MG63 (cell line): ENCODE data around the gene GALNT14. TPM values are rescaled to one million over a fixed set of nuclear protein-coding genes. Genes with fewer than 3 reads are reported as not detected.
A peak's percentile ranks its signal among the peaks of the same experiment; 100 is the strongest.
"Not testable (repeated sequence)": the region's sequence is repeated elsewhere in the genome, so short reads cannot be mapped to it uniquely, and the experiment has no call there.

Experiments used
- DNase-seq: peaks from one replicate; pipeline ENCODE4 v3.0.0-alpha.2; 2020
- H3K27me3 ChIP-seq: fragments of 250-450 bp; sonication (Bioruptor Pico); 2 replicates; pipeline ENCODE4 v1.5.1; 2020; ENCODE audit warnings: mild to moderate bottlenecking, moderate library complexity
- H3K36me3 ChIP-seq: fragments of 250-450 bp; sonication (Bioruptor Pico); 2 replicates; pipeline ENCODE4 v1.5.1; 2020; ENCODE audit warnings: mild to moderate bottlenecking, moderate library complexity
- H3K4me3 ChIP-seq: fragments of 250-450 bp; sonication (Bioruptor Pico); 2 replicates; pipeline ENCODE4 v1.5.1; 2020; ENCODE audit warnings: mild to moderate bottlenecking, moderate library complexity
- H3K9me3 ChIP-seq: fragments of 250-450 bp; sonication (Bioruptor Pico); 2 replicates; pipeline ENCODE4 v1.5.1; 2020; ENCODE audit warnings: mild to moderate bottlenecking, moderate library complexity
- total RNA-seq: library from RNA; depleted of rRNA; stranded (reverse); fragments of >200 nt; shearing (Covaris generic); gene quantifications from 2 replicates; pipeline ENCODE4 v1.2.3, GENCODE V29; 2014; ENCODE audit warnings: low replicate concordance

Gene GALNT14
- total RNA-seq, 1 experiment from 2014 or later: 3.9 TPM

DNA sequence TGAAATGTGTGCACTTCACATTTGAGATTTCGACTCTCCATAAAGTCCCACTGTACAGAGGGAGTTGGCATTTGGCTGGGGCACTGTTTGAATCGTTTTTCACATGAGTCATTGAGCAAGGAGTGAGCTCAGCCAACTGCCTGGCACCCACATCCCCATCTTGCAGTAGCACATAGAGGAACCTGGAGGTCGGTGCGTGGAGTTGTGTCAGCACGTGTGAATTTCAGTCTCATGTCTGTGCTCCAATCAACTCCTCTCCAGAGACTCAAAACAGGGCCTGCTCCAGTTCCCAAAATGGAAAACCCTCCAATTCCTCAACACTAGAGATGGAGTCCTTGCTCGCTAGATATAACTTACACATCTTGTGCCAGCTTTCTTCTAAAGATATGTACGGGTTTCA lies 204.2 kb downstream of the GALNT14 start:
- peak; percentile 40 for DNase-seq

DNA sequence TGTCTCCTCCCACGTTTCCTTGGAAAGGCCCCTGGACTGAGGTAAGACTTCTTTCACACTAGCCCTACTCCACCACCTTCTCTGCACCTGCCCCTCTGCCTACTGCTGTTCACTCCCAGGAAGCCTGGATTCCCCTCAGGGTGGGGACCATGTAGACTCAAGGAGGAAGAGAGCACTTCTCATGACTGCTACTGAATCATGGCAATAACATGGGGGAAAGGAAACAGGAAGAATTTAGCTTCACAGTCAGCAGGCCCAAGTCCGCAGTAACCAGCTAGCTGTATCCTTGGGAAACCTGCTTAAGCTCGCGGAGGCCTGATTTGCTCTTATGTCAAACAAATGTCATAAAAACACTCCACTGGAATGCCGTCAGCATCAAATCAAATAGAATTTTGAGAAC lies 204.7 kb downstream of the GALNT14 start:
- Histone ChIP-seq H3K9me3 (no peaks in the 10 kb centered on the region), H3K36me3 (no peaks in the 10 kb centered on the region), H3K4me3 (no peak overlapping the region), H3K27me3 (no peaks in the 10 kb centered on the region)
- no peak for DNase-seq

More for the DNA sequence above, 204.2 kb downstream of the GALNT14 start:
- no peak overlapping the region for H3K4me3 ChIP-seq
- H3K36me3 ChIP-seq: no peaks in the 10 kb centered on the region
- H3K9me3 ChIP-seq: no peaks in the 10 kb centered on the region
- H3K27me3 ChIP-seq: no peaks in the 10 kb centered on the region

DNA sequence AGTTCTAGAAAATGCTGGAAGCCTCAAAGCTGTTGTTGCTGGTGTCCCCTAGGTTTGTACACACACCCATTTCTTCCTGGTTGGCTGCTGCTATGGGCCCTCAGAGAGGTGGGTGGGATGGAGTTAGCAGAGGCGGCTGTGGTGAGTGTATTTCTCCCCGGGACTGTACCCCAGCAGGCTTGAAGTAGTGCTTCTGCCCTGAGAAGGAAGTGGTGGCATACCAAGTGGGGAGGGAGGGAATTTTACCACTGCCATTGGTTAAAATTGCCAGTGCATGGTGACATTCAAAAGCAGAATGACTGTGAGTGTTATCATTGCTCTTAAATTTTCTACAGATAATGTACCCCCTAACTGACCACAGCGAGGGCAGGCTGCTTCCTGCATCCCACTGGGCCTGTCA lies 205.4 kb downstream of the GALNT14 start:
- H3K27me3 ChIP-seq: no peaks in the 10 kb centered on the region
- H3K9me3 ChIP-seq: no peaks in the 10 kb centered on the region
- no peak for DNase-seq
- no peaks in the 10 kb centered on the region for H3K36me3 ChIP-seq
- no peak overlapping the region for H3K4me3 ChIP-seq

DNA sequence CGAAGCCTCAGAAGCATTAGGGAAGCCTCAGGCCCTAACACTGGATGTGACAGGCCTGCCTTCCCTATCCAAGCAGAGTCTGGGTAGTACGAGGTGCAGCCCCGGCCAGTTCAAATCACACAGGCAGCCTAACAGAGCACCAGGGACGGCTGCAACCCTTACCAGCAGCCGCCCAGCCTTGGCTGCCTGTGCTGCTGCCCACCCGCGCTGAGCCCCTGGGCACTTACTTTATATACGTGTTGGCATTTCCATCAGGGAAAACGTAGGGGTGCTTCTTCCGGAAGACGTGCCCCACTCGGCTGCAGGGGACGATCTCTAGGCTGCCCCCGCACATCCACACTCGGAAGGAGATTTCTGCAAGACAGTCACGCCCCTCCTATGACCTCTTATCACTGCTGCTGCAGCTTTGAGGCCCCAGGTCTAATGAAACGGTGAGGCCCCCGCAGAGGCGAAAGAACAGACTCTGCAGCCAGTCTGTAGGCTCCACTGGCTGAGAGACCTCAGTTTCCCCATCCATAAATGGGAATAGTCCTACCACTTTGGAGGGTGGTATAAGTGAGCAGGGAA lies 206.3 kb downstream of the GALNT14 start:
- H3K9me3 ChIP-seq: no peaks in the 10 kb centered on the region
- no peaks in the 10 kb centered on the region for H3K36me3 ChIP-seq
- no peaks in the 10 kb centered on the region for H3K27me3 ChIP-seq
- H3K4me3 ChIP-seq: no peak overlapping the region
- no peak for DNase-seq

DNA sequence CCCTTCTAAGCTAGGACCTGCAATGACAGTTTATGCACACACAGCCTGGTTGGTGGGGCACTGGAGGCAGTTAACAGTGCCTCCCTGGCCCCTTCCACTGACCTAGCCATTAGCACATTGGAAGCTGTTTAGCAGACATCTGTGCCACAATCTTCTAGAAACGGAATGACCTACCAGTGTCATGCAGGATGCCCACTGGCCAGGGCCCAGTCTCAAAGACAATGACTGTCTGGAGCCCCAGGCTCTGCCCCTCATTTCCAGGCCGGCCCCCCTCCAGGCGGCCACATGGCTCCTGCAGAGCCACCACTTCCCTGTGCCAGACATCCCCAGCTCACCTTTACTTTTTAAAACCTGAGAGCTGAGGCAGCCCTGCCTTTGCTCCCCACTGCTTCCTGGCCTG lies 207.5 kb downstream of the GALNT14 start:
- no peak for DNase-seq
- no peaks in the 10 kb centered on the region for H3K9me3 ChIP-seq
- no peak overlapping the region for H3K4me3 ChIP-seq
- H3K36me3 ChIP-seq: no peaks in the 10 kb centered on the region
- H3K27me3 ChIP-seq: no peaks in the 10 kb centered on the region

DNA sequence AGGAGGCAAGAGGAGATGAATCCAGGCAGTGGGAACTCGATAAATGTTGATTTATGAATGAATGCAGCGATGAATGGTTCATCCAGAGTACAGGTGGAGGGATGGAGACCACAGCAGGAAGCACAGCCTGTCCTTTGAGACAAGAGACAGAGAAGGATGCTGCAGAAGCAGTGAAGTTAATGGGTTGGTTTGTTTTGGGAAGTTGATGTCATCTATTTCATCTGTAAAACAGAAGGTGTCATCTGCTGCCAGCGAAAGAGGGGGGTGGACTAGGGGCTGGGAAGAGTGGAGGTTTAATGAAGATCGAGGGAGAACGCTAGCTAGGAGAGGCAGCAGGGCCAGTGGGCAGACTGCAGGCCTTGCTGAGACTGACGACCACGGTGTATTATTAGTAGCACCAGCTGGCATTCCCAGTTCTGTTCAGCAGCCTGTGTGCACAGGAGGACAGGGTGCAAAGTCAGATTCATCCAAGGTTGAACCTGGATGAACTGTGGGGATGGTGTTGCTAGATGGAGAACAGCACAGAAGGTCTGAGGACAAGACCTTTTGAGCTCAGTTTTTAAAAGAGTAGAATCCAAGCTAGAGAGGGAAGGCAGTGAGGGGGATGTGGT lies 210.7 kb downstream of the GALNT14 start:
- H3K9me3 ChIP-seq: no peaks in the 10 kb centered on the region
- no peaks in the 10 kb centered on the region for H3K27me3 ChIP-seq
- H3K36me3 ChIP-seq: no peaks in the 10 kb centered on the region
- no peak for DNase-seq
- no peak overlapping the region for H3K4me3 ChIP-seq

DNA sequence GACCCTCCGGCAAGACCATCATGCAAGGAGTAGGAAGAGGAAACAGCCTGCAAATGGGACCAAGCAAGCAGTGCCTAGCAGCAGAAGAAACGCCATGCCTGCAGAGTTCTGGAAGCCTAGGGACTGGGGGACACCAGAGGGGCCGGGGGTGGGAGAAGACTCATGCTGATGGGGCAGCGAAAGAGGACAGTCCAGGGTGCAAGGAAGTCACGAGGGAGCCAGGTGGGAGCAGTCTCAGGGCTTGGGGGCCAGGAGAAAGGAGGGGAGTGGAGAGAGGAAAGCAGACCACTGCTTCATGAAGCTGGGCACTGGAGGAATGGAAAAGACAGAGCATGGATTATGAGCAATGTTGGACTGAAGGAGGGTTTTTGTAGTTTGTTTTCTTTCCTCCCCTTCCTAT lies 211.6 kb downstream of the GALNT14 start:
- no peaks in the 10 kb centered on the region for H3K9me3 ChIP-seq
- H3K4me3 ChIP-seq: no peak overlapping the region
- H3K27me3 ChIP-seq: no peaks in the 10 kb centered on the region
- H3K36me3 ChIP-seq: no peaks in the 10 kb centered on the region
- no peak for DNase-seq

DNA sequence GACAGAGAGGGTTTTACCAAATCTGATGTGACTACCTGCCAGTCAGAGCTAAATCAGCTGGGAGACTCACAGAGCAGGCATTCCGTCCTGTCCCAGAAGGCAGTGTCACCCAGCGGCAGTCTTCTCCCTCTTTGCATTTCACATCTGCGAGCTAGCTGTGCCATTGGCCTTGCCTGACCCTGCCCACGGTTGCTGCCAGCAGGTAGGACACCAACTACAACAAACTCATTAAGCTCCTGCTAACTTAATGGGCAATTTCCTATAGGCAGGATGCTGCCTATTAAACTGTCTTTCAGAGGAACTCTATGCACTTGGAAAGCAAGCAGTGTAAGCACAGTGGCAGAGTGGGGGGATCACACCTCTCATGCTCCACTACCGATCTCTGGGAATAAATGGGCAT lies 214.6 kb downstream of the GALNT14 start:
- Histone ChIP-seq H3K9me3 (no peaks in the 10 kb centered on the region), H3K4me3 (no peak overlapping the region), H3K36me3 (no peaks in the 10 kb centered on the region), H3K27me3 (no peaks in the 10 kb centered on the region)
- DNase-seq: no peak

DNA sequence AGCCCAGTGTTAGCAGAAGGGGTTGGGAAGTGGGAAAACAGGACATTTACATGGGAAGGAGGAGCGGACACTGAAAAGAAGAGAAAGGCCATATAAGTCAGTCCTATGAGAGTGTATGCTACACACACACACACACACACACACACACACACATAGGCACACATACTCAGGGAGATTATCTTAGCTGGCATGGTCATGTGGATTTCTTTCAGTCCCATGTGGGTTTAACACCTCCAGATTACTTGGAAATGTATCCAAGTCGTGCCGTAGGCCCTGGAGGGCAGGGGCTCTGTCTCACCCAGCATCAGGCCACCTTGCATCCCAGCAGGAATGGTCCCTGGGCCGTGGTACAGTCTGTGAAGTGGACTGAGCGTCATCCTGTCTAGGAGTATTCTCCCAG lies 217.7 kb downstream of the GALNT14 start:
- no peak for DNase-seq
- no peaks in the 10 kb centered on the region for H3K9me3 ChIP-seq
- no peak overlapping the region for H3K4me3 ChIP-seq
- H3K27me3 ChIP-seq: no peaks in the 10 kb centered on the region
- no peaks in the 10 kb centered on the region for H3K36me3 ChIP-seq

DNA sequence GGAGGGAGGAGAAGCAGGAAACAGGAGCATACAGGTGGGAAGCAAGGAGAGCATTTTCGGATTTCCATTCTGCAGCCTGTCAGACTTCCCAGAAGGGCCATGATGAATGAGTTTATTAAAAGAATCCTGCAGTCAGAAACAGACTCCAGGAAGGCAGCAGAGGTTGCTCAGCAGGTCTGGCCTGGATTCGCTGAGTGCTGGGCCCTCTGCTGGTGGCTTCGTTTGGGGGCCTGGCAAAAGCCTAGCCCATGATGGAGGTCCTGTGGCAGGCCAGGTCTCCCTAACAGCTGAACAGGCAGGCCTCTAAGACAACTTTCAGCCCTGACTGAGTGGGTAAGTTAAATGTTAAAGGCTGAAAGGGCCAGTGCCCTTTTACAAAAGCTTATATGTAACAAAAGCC lies 222.8 kb downstream of the GALNT14 start:
- Histone ChIP-seq H3K27me3 (no peaks in the 10 kb centered on the region), H3K36me3 (no peaks in the 10 kb centered on the region), H3K4me3 (no peak overlapping the region), H3K9me3 (no peaks in the 10 kb centered on the region)
- peak; percentile 20 for DNase-seq

DNA sequence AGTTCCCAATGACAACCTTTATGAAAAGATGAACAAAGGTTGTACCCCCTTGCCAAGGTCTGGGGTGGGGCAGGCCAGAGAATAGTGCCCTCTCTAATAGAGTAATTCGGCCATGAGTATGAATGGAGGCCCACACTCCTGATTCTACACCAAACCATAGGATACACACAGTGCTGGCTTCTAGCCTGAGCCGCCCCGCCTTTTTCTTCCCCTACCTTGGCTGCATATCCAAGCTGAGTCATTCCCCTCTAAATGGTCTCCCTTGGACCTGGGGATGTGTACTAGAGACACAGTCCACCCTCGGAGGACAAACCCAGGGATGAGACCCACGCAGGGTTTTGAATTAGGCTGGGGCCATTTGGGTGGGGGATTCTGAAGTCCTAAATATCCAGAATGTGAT lies 223.8 kb downstream of the GALNT14 start:
- H3K4me3 ChIP-seq: no peak overlapping the region
- H3K9me3 ChIP-seq: no peaks in the 10 kb centered on the region
- peak; percentile 46 for DNase-seq
- no peaks in the 10 kb centered on the region for H3K27me3 ChIP-seq
- H3K36me3 ChIP-seq: no peaks in the 10 kb centered on the region

DNA sequence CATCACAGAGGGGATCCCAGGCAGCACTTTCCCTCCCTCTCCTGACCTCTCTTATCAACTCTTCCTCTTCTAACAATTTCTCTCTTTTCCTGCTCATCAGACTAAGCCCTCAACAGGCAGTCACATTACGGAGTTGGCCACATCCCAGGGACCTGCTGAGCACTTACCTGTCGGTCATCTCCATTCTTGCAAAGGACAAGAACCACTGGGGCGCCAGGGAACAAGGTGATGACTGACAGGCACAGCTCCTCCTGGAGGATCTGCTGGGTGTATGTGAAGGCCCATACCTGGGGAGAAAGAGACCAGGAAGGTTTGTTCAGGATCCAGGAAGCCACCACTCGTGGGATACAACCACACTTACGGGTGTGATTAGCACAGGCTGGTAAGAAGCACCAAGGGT lies 226.2 kb downstream of the GALNT14 start:
- DNase-seq: no peak
- Histone ChIP-seq H3K9me3 (no peaks in the 10 kb centered on the region), H3K27me3 (no peaks in the 10 kb centered on the region)

DNA sequence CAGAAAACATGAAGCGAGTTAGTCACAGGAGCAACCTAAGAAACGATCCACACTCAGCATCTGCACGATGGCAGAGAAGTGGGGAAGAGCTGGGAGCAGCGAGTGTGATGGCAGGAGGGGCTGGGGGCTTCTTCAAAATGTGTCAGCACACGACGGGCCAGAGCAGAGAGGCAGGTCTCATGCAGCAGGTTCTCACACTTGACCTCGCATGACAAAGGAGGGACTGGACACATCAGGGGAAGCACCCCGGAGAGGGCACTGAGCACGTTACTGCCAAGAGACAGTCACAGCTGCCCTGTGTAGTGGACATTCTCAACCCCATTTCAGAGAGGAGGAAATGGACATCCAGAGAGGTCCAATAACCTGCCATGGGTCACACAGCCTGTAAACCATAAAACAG lies 226.9 kb downstream of the GALNT14 start:
- H3K36me3 ChIP-seq: no peaks in the 10 kb centered on the region
- DNase-seq: no peak
- no peak overlapping the region for H3K4me3 ChIP-seq
- H3K27me3 ChIP-seq: no peaks in the 10 kb centered on the region
- no peaks in the 10 kb centered on the region for H3K9me3 ChIP-seq

More for the DNA sequence above, 226.2 kb downstream of the GALNT14 start:
- H3K4me3 ChIP-seq: no peak overlapping the region
- H3K36me3 ChIP-seq: no peaks in the 10 kb centered on the region

DNA sequence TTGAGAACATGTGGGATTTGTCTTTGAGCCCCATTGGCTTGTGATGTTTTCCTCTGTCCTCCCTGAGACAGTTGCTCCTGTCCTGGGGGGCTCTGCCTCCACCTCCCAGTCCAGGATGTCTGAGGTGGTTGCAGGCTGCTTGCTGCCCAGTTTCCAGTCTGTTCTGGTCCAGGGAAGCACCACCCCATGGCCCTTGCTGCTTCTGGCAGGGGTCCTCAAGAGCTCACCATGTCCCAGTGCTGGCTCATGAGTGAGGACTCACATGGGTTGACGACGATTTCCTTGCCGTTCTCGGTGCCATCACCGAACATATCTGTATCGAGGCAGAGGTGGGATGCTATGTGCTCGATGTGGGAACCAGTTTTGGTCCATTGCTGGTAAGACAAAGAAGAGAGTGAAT lies 227.6 kb downstream of the GALNT14 start:
- H3K36me3 ChIP-seq: no peaks in the 10 kb centered on the region
- DNase-seq: no peak
- H3K27me3 ChIP-seq: no peaks in the 10 kb centered on the region
- H3K4me3 ChIP-seq: no peak overlapping the region
- no peaks in the 10 kb centered on the region for H3K9me3 ChIP-seq

DNA sequence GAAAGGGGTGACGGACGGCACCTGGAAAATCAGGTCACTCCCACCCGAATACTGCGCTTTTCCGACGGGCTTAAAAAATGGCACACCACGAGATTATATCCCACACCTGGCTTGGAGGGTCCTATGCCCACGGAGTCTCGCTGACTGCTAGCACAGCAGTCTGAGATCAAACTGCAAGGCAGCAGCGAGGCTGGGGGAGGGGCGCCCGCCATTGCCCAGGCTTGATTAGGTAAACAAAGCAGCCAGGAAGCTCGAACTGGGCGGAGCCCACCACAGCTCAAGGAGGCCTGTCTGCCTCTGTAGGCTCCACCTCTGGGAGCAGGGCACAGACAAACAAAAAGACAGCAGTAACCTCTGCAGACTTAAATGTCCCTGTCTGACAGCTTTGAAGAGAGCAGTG lies 233.8 kb downstream of the GALNT14 start:
- H3K36me3 ChIP-seq, H3K4me3 ChIP-seq, H3K27me3 ChIP-seq, DNase-seq, H3K9me3 ChIP-seq: not testable (repeated sequence)

DNA sequence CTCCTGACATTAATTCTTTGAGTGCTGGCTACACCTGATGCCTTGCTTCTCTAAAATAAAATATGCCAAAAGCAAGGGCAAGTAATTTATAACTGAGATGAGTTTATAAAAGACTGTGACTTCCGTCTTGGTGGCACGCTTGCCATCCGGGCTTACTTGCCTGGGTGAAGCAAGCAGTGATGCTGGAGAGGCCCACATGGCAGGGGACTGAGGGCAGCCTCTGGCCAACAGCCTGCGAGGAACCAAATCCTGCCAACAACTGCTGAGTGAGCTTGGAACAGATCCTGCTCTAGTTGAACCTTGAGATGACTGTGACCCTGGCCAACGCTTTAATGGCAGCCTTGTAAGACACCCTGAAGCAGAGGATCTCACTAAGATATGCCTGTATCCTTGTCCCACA lies 234.9 kb downstream of the GALNT14 start:
- no peak overlapping the region for H3K4me3 ChIP-seq
- DNase-seq: no peak
- H3K36me3 ChIP-seq: no peaks in the 10 kb centered on the region
- H3K27me3 ChIP-seq: no peaks in the 10 kb centered on the region
- no peaks in the 10 kb centered on the region for H3K9me3 ChIP-seq

DNA sequence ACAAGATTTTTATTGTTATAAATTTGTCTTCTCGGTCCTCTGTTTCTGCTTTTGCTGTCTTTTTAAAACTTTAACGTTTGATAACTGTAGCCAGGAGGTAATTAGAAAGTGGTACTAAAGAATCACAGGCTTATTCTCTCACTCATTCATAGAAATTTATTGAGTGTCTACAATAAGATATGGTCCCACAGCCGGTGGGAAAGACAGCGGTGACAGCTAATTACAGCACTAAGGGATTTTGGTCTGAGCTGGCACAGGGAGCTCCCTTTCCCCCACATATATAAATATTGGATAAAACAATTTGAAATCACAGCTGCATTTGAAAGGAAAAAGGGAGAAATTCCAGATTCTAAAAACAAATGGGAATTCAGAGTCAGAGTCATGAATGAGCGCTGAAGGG lies 237.9 kb downstream of the GALNT14 start:
- Histone ChIP-seq H3K36me3 (no peaks in the 10 kb centered on the region), H3K27me3 (no peaks in the 10 kb centered on the region), H3K9me3 (no peaks in the 10 kb centered on the region), H3K4me3 (no peak overlapping the region)
- DNase-seq: no peak

DNA sequence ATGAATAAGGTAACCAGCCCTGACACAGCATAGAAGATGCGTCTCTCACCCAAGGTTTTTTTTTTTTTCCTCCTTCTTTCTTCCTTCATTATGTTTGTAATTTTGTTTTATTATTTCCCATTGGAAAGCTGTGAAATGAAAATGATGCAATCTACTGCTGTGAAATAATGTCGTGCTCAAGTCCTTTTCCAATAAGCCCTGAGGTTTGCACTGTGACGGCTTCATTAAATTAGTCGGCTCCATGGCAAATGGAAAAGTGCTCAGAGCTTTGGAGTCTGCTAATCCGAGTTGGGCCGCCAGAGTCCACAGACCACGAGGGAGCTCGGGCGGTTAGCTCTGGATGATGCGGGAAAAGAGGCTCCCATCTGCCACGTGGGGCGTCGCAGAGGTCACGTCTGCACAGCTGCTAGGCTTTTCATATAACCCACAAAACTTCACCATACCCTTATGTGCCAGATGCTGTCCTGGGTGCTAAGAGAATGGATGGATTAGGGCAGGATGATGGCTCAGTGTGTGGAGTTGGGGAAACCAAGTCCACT lies 238.7 kb downstream of the GALNT14 start:
- no peak for DNase-seq
- Histone ChIP-seq H3K9me3 (no peaks in the 10 kb centered on the region), H3K36me3 (no peaks in the 10 kb centered on the region), H3K27me3 (no peaks in the 10 kb centered on the region), H3K4me3 (no peak overlapping the region)
